ENCODE data around the gene CISD3.

Gene CISD3

DNA sequence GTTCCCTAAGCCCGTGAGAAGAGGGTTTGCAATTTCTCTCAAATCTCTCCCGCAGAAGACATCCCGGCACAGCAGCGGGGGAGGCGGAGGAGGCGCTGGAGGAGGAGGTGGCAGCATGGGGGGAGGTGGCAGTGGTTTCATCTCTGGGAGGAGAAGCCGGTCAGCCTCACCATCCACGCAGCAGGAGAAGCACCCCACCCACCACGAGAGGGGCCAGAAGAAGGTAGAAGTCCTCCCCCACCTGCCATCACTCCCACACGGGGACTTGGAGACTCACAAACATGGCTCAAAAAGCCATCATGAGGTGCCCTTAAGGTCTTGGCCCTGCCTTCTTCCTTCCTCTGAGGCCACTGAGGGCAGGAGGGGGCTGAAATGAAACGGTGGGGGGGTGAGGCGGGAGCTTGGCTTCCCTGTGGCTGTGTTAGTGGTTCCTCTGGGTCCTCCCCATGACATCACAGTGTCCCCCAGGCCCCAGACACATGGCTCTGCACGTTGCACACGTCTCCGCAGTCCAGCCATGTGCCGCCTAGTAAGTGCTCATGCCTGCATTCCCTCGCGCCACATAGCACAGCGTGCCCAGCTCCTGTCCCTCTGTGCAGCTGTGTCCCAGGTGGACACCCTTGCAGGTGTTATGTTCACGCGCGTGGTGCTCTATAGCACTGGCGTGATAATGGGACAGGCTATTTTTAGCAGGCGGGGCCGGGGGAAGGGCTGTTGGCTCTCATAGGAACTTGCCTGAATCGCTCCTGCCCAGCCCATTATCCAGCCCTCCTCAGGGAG lies 18.2 kb upstream of the CISD3 start:
- TF ChIP-seq, protein P1, sequence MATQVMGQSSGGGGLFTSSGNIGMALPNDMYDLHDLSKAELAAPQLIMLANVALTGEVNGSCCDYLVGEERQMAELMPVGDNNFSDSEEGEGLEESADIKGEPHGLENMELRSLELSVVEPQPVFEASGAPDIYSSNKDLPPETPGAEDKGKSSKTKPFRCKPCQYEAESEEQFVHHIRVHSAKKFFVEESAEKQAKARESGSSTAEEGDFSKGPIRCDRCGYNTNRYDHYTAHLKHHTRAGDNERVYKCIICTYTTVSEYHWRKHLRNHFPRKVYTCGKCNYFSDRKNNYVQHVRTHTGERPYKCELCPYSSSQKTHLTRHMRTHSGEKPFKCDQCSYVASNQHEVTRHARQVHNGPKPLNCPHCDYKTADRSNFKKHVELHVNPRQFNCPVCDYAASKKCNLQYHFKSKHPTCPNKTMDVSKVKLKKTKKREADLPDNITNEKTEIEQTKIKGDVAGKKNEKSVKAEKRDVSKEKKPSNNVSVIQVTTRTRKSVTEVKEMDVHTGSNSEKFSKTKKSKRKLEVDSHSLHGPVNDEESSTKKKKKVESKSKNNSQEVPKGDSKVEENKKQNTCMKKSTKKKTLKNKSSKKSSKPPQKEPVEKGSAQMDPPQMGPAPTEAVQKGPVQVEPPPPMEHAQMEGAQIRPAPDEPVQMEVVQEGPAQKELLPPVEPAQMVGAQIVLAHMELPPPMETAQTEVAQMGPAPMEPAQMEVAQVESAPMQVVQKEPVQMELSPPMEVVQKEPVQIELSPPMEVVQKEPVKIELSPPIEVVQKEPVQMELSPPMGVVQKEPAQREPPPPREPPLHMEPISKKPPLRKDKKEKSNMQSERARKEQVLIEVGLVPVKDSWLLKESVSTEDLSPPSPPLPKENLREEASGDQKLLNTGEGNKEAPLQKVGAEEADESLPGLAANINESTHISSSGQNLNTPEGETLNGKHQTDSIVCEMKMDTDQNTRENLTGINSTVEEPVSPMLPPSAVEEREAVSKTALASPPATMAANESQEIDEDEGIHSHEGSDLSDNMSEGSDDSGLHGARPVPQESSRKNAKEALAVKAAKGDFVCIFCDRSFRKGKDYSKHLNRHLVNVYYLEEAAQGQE (IDR thresholded peaks at IDR 0.05; ENCODE audit: insufficient read depth in 1 of 2, low read depth in 2 of 2, low read length in 2 of 2), result no peak
- TF ChIP-seq FOXP2 (optimal IDR thresholded peaks at IDR 0.05; ENCODE audit: borderline replicate concordance, extremely low read depth, extremely low read length, insufficient read depth) (no peak), TAF1 (IDR thresholded peaks at IDR 0.05; ENCODE audit: borderline replicate concordance, insufficient read depth, low read length) (no peak)

GRCh38 chr17:38712593-38712992 lies 17.5 kb upstream of the CISD3 start:
- no peak for TF ChIP-seq SIN3A (IDR thresholded peaks at IDR 0.05; ENCODE audit: borderline replicate concordance, insufficient read depth, low read length)
- TF ChIP-seq POLR2AphosphoS5 (IDR thresholded peaks at IDR 0.05; ENCODE audit: low read depth, low read length), result no peak
- no peak for TF ChIP-seq FOXP2 (optimal IDR thresholded peaks at IDR 0.05; ENCODE audit: borderline replicate concordance, extremely low read depth, extremely low read length, insufficient read depth)

DNA sequence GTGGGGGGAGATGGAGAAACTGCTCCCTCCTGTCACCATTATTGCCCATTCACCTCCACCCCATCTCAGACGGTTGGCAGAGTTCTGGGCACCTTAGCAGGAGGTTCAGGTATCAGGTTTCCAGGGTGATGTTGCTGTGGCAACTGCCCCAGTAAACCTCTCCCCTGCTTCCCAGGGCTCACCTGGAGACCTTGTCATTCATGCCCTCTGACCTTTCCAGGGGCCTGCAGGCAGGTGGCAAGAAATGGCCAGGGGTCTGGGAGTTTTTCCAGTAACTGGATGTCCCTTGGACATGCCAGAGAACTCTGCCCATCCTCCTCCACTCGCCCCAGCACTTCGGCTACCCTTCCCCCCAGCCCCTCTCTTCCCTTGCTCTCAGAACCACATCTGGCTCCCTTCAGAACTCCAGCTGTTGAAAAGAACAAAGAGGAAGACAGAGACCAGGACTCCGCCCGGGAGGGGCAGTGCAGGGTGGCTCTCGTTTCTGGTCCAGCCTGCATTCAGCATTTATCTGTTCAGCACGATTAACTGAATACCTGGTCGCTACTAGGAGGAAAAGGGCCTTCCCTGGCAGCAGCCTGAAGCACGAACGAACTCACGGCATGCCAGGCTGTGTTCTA lies 16.6 kb upstream of the CISD3 start:
- no peak for TF ChIP-seq FOXP2 (optimal IDR thresholded peaks at IDR 0.05; ENCODE audit: borderline replicate concordance, extremely low read depth, extremely low read length, insufficient read depth)

- TF ChIP-seq POLR2AphosphoS5 (IDR thresholded peaks at IDR 0.05; ENCODE audit: low read depth, low read length) (peak; percentile 33; the same call in 1 of the 2 replicates), SIN3A (IDR thresholded peaks at IDR 0.05; ENCODE audit: borderline replicate concordance, insufficient read depth, low read length) (no peak), FOXP2 (optimal IDR thresholded peaks at IDR 0.05; ENCODE audit: borderline replicate concordance, extremely low read depth, extremely low read length, insufficient read depth) (no peak)
Observed at GRCh38 chr17:38715216-38715943, 14.8 kb upstream of the CISD3 start.

- TF ChIP-seq, protein P1 (IDR thresholded peaks at IDR 0.05; ENCODE audit: insufficient read depth in 1 of 2, low read depth in 2 of 2, low read length in 2 of 2), result no peak
- no peak for TF ChIP-seq SIN3A (IDR thresholded peaks at IDR 0.05; ENCODE audit: borderline replicate concordance, insufficient read depth, low read length)
- TF ChIP-seq POLR2AphosphoS5 (IDR thresholded peaks at IDR 0.05; ENCODE audit: low read depth, low read length), result no peak
Observed at GRCh38 chr17:38716368-38717005, 13.7 kb upstream of the CISD3 start.

DNA sequence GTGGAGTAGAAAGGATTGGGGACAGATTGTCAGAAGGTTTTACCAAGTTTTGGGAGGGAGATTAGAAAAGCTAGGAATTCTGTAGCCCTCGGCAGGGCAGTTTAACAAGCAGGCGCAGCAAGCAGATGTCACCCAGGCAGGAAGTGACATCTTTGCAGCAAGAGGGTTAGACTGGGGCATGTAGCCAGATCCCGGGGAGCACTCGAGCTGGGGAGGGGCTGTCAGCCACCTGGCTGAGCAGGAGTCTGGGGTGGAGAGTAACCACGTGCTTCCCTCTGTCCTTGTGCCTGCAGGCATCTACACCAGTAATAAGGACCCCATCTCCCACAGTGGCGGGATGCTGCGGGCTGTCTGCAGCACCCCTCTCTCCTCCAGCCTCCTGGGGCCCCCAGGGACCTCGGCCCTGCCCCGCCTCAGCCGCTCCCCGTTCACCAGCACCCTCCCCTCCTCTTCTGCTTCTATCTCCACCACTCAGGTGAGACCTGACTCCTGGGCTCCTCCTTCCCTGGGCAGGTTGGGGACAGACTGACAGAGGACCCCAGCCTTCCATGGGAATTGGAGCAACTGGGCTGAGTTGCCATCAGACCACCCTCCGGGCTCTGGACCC lies 12.9 kb upstream of the CISD3 start:
- TF ChIP-seq POLR2AphosphoS5 (IDR thresholded peaks at IDR 0.05; ENCODE audit: low read depth, low read length), result no peak
- no peak for TF ChIP-seq FOXP2 (optimal IDR thresholded peaks at IDR 0.05; ENCODE audit: borderline replicate concordance, extremely low read depth, extremely low read length, insufficient read depth)
- TF ChIP-seq, protein P1 (IDR thresholded peaks at IDR 0.05; ENCODE audit: insufficient read depth in 1 of 2, low read depth in 2 of 2, low read length in 2 of 2), result no peak
- TF ChIP-seq SIN3A (IDR thresholded peaks at IDR 0.05; ENCODE audit: borderline replicate concordance, insufficient read depth, low read length), result no peak
- TF ChIP-seq TAF1 (IDR thresholded peaks at IDR 0.05; ENCODE audit: borderline replicate concordance, insufficient read depth, low read length), result no peak
